Measurements from ENCODE around the gene PTPRD.

DNA sequence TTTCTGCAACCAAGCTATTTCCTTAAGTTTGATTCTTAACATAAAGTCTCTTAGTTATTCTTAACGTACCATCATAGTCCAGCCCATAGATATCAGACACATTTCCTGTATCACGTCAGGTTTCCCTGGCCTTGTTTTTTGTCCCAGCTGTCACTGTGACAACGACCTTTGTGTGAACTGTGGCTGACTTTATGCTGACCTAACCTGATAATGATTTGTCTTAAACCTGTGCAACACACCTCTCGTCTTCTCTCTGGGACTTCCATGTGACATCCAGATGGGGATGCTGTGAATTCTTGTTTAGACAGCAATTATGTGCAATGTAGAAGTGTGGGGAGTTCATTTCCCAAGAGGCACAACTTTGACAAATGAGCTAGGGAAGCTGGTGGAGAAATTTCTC, 662.8 kb downstream of the PTPRD start:
- TF ChIP-seq BCL11A (tag by site-specific recombination; IDR thresholded peaks at IDR 0.05; ENCODE audit: low read depth), result no peak
- no peak for TF ChIP-seq ZNF274 (IDR thresholded peaks at IDR 0.05; ENCODE audit: low read length)
- TF ChIP-seq ZNF274 (tag by site-specific recombination; IDR thresholded peaks at IDR 0.05; ENCODE audit: borderline replicate concordance), result no peak
- TF ChIP-seq, protein P1, sequence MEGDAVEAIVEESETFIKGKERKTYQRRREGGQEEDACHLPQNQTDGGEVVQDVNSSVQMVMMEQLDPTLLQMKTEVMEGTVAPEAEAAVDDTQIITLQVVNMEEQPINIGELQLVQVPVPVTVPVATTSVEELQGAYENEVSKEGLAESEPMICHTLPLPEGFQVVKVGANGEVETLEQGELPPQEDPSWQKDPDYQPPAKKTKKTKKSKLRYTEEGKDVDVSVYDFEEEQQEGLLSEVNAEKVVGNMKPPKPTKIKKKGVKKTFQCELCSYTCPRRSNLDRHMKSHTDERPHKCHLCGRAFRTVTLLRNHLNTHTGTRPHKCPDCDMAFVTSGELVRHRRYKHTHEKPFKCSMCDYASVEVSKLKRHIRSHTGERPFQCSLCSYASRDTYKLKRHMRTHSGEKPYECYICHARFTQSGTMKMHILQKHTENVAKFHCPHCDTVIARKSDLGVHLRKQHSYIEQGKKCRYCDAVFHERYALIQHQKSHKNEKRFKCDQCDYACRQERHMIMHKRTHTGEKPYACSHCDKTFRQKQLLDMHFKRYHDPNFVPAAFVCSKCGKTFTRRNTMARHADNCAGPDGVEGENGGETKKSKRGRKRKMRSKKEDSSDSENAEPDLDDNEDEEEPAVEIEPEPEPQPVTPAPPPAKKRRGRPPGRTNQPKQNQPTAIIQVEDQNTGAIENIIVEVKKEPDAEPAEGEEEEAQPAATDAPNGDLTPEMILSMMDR (tag by site-specific recombination; IDR thresholded peaks at IDR 0.05), result no peak
- no peak for TF ChIP-seq SETDB1 (IDR thresholded peaks at IDR 0.05; ENCODE audit: insufficient read length, low read length)
- no peak for TF ChIP-seq ZNF214 (tag by site-specific recombination; IDR thresholded peaks at IDR 0.05; ENCODE audit: borderline replicate concordance)
- TF ChIP-seq, protein P2, sequence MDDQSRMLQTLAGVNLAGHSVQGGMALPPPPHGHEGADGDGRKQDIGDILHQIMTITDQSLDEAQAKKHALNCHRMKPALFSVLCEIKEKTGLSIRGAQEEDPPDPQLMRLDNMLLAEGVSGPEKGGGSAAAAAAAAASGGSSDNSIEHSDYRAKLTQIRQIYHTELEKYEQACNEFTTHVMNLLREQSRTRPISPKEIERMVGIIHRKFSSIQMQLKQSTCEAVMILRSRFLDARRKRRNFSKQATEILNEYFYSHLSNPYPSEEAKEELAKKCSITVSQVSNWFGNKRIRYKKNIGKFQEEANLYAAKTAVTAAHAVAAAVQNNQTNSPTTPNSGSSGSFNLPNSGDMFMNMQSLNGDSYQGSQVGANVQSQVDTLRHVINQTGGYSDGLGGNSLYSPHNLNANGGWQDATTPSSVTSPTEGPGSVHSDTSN (CRISPR knock-in tag; IDR thresholded peaks at IDR 0.05), result no peak
- TF ChIP-seq ZNF792 (tag by site-specific recombination; IDR thresholded peaks at IDR 0.05), result no peak
